C4-2B (cell line): ENCODE results near the gene ARL15.
A peak's percentile ranks its signal among the peaks of the same experiment; 100 is the strongest.

Experiments used
- ZFX ChIP-seq: fragments of 450-650 bp; IDR thresholded peaks from 2 replicates; pipeline ENCODE4 v1.6.1; 2017
- TF ChIP-seq, protein P1 (sequence below): fragments of 450-650 bp; conservative IDR thresholded peaks from 2 replicates; pipeline ENCODE4 v1.5.1; 2017; ENCODE audit warnings: mild to moderate bottlenecking

DNA sequence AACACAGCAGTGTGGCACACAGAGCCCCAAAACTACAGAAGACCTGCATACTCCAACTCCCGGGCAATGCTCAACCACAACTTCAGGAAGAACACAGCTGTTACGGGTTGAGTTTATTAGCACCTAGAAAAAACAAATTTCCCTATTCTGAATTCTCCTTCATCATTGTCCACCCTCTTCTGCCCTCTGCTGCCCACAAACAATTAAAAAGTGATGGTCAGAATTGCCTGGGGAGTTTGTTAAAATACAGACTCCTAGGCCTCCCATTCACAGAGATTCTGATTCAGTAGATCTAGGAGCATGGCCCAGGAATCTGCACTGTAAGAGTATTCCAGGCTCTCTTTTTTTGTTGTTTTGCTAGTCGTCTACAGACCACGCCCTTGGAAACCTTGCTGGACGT lies 439.3 kb downstream of the ARL15 start:
- TF ChIP-seq, protein P1, sequence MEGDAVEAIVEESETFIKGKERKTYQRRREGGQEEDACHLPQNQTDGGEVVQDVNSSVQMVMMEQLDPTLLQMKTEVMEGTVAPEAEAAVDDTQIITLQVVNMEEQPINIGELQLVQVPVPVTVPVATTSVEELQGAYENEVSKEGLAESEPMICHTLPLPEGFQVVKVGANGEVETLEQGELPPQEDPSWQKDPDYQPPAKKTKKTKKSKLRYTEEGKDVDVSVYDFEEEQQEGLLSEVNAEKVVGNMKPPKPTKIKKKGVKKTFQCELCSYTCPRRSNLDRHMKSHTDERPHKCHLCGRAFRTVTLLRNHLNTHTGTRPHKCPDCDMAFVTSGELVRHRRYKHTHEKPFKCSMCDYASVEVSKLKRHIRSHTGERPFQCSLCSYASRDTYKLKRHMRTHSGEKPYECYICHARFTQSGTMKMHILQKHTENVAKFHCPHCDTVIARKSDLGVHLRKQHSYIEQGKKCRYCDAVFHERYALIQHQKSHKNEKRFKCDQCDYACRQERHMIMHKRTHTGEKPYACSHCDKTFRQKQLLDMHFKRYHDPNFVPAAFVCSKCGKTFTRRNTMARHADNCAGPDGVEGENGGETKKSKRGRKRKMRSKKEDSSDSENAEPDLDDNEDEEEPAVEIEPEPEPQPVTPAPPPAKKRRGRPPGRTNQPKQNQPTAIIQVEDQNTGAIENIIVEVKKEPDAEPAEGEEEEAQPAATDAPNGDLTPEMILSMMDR: peak; percentile 52
- TF ChIP-seq ZFX: no peak
